Kidney (tissue), 14 donors: ENCODE data around the gene TMCO4. TPM values are rescaled to one million over a fixed set of nuclear protein-coding genes. Genes with fewer than 3 reads are reported as not detected.
A peak's percentile ranks its signal among the peaks of the same experiment; 100 is the strongest.

Experiments
- DNase-seq, 5 donors: peaks; one replicate each; pipeline ENCODE4 v3.0.0-alpha.2; 2013 to 2020
- FAIRE-seq: peaks from 2 replicates; lab custom pipeline; 2012; peaks lifted over from hg19 to GRCh38; lab: Jason Lieb, UNC
- H3K27ac ChIP-seq, 2 donors: one replicate each; pipeline ENCODE4 v1.7.0; 2013; ENCODE audit warnings: low read depth in 2 of 2, low read length in 2 of 2, inconsistent platforms in 1 of 2
- H3K27me3 ChIP-seq: one replicate; pipeline ENCODE4 v1.7.1; 2013; ENCODE audit warnings: low read length, inconsistent platforms; ENCODE audit not compliant: control insufficient read depth, insufficient read depth
- H3K36me3 ChIP-seq, 3 donors: one replicate each; pipeline versions ENCODE4 v1.7.0 to v1.7.1; 2013; ENCODE audit warnings: low read length in 3 of 3, control low read depth in 1 of 3, inconsistent platforms in 1 of 3; ENCODE audit not compliant: insufficient read depth in 3 of 3, control insufficient read depth in 2 of 3
- H3K4me1 ChIP-seq, 3 donors: one replicate each; pipeline versions ENCODE4 v1.7.0 to v1.7.1; 2013; ENCODE audit warnings: low read length in 3 of 3, inconsistent platforms in 1 of 3, low read depth in 1 of 3; ENCODE audit not compliant: control insufficient read depth in 2 of 3, insufficient read depth in 2 of 3
- H3K4me3 ChIP-seq, 3 donors: one replicate each; pipeline versions ENCODE4 v1.7.0 to v1.8.1; 2013; ENCODE audit warnings: low read length in 3 of 3, control low read depth in 1 of 3, inconsistent platforms in 1 of 3
- H3K9ac ChIP-seq, 3 donors: one replicate each; pipeline versions ENCODE4 v1.7.0 to v1.7.1; 2013; ENCODE audit warnings: low read length in 3 of 3, control low read depth in 1 of 3, inconsistent platforms in 1 of 3
- H3K9me3 ChIP-seq, 3 donors: one replicate each; pipeline versions ENCODE4 v1.7.0 to v1.7.1; 2013; ENCODE audit warnings: low read length in 3 of 3, control low read depth in 1 of 3, inconsistent platforms in 1 of 3; ENCODE audit not compliant: control insufficient read depth in 2 of 3, insufficient read depth in 1 of 3
- intact Hi-C: fragments of 100-400 bp; cut with DNase I; formaldehyde crosslinking; loops from one replicate; pipeline ENCODE4 v1.11.1; 2022
- polyA plus RNA-seq: library from polyadenylated mRNA; stranded (reverse); fragments of 350-450 nt; fragmentation: Illumina TruSeq; extraction: RNeasy Lipid Tissue Mini Kit (QIAGEN cat#74804); gene quantifications from one replicate; pipeline ENCODE4 v1.2.3, GENCODE V29; 2014; ENCODE audit warnings: low read depth, low replicate concordance; ENCODE audit not compliant: insufficient read depth
- total RNA-seq: library from RNA; stranded (reverse); fragmentation: NEBNext Ultra II Directional; extraction: Animal tissue kit (Norgen Biotek cat#: 25700); gene quantifications from one replicate; pipeline ENCODE4 v1.2.1, GENCODE V29; 2021
- TF ChIP-seq, protein P1 (sequence below): IDR thresholded peaks from 3 replicates; pipeline ENCODE4 v1.5.1; 2012; ENCODE audit warnings: mild to moderate bottlenecking, moderate library complexity, borderline replicate concordance; ENCODE audit not compliant: insufficient read depth; ENCODE audit errors: extremely low read depth
- donor health status: control.
- donor health status: control.
- donor health status: control.
- donor health status: control.
- donor health status: control.
- donor health status: DM: yes; HTN: yes; CAD: no.
- donor health status: Normal renal cell carcinoma (clear cell type).

TMCO4 gene
- total and polyA plus RNA-seq, 2 donors from 2014 or later = 35.0 to 36.5 TPM

DNA sequence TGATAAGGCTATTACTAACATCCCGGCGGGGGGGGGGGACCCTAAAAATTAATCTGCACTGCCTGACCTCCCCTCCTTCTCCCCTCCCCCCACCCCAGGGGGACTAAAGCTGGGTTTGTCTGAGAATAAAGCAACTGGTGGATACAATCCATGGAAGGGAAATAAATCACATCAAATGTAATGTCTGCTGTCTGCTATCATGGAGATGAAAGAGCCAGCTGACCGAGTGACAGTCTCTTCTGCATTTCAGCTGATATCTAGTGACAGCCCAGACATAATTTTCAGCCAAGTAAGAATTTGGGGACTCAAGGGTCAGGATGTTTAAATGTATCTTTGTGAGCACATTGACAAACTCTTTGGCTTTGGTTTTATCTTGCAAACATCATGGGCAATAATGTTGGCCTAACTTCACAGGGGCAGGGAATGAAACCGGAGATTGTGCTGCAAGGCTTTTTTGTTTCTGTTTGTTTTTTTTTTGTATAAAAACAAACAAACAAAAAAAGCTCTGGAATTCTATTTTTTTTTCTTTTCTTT lies 90.4 kb downstream of the TMCO4 start:
- TF ChIP-seq, protein P1, sequence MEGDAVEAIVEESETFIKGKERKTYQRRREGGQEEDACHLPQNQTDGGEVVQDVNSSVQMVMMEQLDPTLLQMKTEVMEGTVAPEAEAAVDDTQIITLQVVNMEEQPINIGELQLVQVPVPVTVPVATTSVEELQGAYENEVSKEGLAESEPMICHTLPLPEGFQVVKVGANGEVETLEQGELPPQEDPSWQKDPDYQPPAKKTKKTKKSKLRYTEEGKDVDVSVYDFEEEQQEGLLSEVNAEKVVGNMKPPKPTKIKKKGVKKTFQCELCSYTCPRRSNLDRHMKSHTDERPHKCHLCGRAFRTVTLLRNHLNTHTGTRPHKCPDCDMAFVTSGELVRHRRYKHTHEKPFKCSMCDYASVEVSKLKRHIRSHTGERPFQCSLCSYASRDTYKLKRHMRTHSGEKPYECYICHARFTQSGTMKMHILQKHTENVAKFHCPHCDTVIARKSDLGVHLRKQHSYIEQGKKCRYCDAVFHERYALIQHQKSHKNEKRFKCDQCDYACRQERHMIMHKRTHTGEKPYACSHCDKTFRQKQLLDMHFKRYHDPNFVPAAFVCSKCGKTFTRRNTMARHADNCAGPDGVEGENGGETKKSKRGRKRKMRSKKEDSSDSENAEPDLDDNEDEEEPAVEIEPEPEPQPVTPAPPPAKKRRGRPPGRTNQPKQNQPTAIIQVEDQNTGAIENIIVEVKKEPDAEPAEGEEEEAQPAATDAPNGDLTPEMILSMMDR = no peak
- intact Hi-C loops = no loop called here
- H3K27me3 ChIP-seq = no peaks in the 10 kb centered on the region
- peaks cover 0 to 6% (median 3%) of the 10 kb centered on the region in 3 donors for H3K4me1 ChIP-seq
- H3K9me3 ChIP-seq = no peaks in the 10 kb centered on the region
- no peaks in the 10 kb centered on the region for H3K36me3 ChIP-seq
- no peak overlapping the region for H3K9ac ChIP-seq
- H3K27ac ChIP-seq = no peak overlapping the region
- no peak overlapping the region for H3K4me3 ChIP-seq
- peak in 4 of 5 donors; percentile 31 to 57 (median 54) for DNase-seq
- FAIRE-seq = no peak

DNA sequence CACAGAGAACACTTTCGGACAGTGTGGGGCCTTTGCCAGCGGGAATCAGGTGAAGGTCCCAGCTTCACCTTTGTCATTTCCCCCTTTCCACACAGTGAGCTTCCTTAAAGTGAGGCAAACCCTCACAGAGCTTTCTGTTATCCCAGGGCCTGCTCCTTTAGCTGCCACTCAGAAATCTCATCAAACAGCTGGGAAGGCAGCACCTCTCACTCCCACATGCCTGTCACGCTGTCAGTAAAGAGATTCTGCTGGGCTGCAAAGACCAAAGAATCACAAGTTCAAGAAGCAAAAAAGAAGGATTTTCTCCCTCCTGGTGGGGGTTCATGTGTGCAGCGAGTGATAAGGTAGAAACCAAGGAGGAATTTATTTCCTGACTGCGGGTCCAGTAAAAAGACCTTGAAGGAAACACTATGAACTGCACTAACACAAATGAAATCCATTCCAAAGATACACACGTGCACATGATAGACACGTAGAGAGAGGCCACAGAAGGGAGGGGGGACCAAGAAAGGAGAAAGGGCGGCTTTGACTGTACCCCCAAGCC lies 91.1 kb downstream of the TMCO4 start:
- no peaks in the 10 kb centered on the region for H3K9me3 ChIP-seq
- H3K4me3 ChIP-seq = no peak overlapping the region
- no peak overlapping the region for H3K9ac ChIP-seq
- TF ChIP-seq, protein P1 = no peak
- H3K27ac ChIP-seq = no peak overlapping the region
- no peak for FAIRE-seq
- peaks cover 0 to 6% (median 6%) of the 10 kb centered on the region in 3 donors for H3K4me1 ChIP-seq
- DNase-seq = peak in 3 of 5 donors; percentile 59 to 79 (median 65)
- no peaks in the 10 kb centered on the region for H3K36me3 ChIP-seq
- intact Hi-C loops = no loop called here
- H3K27me3 ChIP-seq = no peaks in the 10 kb centered on the region

DNA sequence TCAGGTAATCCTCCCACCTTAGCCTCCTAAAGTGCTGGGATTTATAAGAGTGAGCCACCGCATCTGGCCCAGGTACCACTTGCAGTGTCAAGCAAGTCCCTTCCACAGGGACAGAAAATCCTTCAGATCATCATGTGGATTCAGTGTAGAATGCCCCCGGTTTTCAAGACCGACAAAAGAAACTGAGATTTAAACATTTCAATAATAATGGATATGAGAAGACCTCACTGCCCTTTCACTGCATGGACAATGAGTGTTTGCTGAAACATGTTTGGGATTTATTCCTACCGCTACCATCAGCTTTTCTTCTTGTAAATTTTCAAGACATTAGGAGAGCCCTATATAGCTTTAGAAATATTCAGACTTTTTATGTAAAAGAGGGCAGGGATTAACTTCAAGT lies 93.6 kb downstream of the TMCO4 start:
- no peak overlapping the region for H3K27ac ChIP-seq
- H3K27me3 ChIP-seq = no peaks in the 10 kb centered on the region
- no peak overlapping the region for H3K9ac ChIP-seq
- no peak overlapping the region for H3K4me3 ChIP-seq
- no peak for DNase-seq
- TF ChIP-seq, protein P1 = no peak
- no peaks in the 10 kb centered on the region for H3K36me3 ChIP-seq
- peaks cover 0 to 6% (median 6%) of the 10 kb centered on the region in 3 donors for H3K4me1 ChIP-seq
- no peak for FAIRE-seq
- intact Hi-C loops = no loop called here
- H3K9me3 ChIP-seq = no peaks in the 10 kb centered on the region

DNA sequence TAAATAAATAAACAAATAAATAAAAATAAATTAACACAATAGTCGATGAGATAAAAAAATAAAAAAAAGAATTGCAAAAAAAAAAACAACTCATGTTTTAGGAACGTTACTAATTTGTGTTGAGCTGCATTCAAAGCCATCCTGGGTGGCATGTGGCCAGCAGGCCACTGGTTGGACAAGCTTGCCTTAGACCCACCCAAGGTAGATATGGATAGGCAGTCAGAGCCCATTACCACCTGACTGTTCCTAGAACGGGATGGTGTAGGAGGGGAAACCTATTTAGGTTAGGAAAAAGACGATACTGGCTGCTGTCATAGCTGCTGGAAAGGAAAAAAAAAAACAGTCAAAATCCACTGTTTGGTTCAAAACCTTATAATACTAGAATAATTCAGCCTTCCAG lies 94.3 kb downstream of the TMCO4 start:
- Histone ChIP-seq H3K27ac (no peak overlapping the region), H3K9ac (no peak overlapping the region), H3K9me3 (no peaks in the 10 kb centered on the region), H3K4me1 (peaks cover 0 to 6% (median 6%) of the 10 kb centered on the region in 3 donors), H3K36me3 (peaks cover 0 to 4% (median 4%) of the 10 kb centered on the region in 3 donors), H3K4me3 (no peak overlapping the region), H3K27me3 (no peaks in the 10 kb centered on the region)
- intact Hi-C loops = no loop called here
- TF ChIP-seq, protein P1 = no peak
- FAIRE-seq = no peak
- peak in 1 of 5 donors; percentile 32 for DNase-seq
